HT-29 (cell line): ENCODE results near the gene MLPH. TPM values are rescaled to one million over a fixed set of nuclear protein-coding genes. Genes with fewer than 3 reads are reported as not detected.

Experiments
- DNase-seq: peaks from one replicate; pipeline ENCODE4 v3.0.0-alpha.2; 2015; ENCODE audit warnings: low spot score
- total RNA-seq: library from RNA; depleted of rRNA; stranded (reverse); fragments of >200 nt; shearing (Covaris generic); gene quantifications from 2 replicates; pipeline ENCODE4 v1.2.3, GENCODE V29; 2014

MLPH gene
- total RNA-seq, 1 experiment from 2014 or later, result 66.1 TPM

DNA sequence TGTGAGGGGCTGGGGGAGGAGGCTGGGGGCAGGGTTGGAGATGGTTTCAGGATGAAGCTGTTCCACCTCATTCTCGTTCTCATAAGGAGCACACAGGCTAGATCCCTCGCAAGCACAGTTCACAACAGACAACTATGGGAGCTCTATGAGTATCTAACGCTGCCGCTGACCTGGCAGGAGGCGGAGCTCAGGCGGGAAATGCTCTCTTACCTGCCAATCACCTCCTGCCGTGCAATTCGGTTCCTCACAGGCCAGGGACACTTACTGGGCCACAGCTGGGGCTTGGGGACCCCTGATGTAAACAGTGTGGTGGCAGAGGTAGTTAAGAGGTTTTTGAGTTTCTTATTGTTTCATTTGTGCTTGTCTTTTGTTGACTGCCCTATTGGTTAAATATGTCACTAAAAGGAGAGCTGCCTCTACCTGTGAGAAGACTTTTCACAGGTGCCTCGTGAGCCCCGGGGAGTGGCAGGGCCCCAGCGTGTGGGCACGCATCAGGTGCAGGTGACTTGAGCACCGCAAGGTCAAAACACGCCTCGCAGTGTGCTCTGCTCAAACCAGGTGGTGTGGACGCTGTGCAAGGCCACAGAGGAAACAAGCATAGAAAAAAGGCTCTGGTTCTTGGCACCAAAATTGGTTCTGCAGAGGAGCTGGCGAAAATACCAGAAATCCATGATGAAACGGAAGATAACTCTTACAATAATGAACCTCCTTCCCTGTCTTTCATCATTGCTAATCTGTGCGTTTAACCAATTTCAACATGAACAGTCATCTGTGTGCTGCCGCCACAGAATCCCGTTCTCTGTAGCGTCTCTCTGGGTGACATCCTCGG lies 10.2 kb downstream of the MLPH start:
- DNase-seq, result no peak

DNA sequence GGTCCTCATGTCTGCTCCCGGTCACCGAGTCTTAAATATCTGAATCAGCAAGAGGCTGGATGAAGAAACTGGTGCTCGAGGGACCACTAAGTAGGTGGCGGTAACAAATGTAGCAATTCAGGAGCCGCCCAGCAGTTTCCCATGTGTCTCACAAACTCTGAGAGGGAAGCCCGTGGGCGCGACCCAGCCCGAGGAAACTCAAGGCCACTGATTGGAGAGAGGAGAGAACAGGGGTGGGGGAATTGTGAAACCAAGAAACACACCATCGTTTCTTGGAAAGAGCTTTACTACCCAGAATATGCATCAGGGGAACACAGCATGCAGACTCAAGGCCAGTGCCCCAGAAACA lies 10.8 kb downstream of the MLPH start:
- no peak for DNase-seq

DNA sequence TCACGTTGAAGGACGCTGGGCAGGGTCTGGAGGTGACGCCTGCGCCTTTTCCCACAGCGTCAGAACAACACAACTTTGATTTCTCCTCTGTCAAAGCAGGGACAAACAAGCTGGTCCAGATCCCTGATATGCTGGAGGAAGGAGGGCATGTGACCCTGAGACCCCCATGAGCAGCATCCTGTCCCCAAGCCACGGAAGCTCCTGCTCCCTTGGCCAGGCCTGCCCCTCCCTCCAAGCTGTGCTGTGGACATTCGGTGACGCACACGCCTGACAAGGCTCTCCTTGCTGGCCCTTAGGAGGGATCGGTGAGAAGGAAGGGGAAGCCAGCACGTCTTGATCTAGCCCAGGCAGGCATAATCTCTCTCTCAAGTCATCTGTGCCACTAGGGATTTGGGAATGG lies 11.3 kb downstream of the MLPH start:
- no peak for DNase-seq

DNA sequence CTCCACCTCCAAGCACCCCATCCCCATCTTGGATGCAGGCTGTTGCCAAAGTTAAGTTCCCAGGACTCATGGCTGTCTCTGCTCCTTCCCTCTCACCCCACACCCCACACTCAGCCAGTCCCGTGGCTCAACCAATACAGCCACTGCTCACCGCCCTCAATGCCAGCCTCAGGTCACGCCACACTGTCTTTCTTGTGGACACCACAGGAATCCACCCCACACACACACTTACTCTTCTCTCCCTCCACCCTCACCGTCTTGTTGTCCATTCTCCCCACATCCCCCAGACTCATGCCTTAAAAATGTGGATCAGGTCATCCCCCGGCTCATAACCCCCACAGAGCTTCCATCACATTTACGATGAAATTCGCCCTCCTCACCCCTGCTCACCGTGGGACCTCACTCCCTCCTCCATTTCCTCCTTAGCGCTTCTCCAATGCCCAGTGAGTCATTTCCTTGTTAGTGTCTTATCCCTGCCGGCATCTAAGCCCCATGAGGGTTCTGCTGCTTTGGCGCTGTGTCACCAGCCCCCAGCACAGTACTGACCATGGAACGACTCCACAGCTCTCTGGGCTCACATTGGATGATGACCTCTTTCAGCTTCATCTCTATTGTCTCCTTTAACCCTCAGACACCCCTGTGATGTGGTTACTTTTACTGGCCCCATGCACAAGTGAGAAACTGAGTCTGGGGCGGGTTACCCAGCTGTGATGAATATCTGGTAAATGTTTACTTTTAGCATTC lies 13.8 kb downstream of the MLPH start:
- peak; percentile 79 for DNase-seq

DNA sequence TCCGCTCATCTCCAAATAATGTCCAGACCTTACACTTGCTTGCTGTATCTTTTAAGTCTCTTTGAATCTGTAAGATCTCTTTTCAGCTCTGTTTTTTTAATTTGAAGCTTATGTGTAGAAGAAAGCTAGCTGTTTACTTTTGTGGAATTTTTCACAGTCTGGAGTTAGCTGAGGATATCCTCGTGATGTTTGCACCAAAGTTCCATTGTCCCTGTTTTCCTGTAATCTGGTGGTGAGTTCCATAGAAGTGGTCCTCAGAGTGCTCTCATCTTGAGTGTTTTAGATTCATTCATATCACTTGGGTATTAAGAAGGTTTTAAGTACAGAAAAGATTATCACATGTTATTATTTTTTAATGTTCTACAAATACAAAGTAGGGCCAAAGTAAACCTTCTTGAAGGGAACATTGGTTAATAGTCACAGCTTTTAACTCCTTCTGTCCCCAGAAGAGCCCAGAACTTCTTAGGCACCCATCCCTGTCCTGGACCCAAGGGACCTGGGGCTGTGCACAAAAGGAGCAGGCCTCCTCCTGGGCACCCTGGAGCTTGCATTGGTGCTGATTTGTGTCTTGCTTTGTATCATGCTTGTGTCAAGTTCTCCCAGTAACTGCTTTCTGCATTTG lies 15.0 kb downstream of the MLPH start:
- DNase-seq, result no peak

DNA sequence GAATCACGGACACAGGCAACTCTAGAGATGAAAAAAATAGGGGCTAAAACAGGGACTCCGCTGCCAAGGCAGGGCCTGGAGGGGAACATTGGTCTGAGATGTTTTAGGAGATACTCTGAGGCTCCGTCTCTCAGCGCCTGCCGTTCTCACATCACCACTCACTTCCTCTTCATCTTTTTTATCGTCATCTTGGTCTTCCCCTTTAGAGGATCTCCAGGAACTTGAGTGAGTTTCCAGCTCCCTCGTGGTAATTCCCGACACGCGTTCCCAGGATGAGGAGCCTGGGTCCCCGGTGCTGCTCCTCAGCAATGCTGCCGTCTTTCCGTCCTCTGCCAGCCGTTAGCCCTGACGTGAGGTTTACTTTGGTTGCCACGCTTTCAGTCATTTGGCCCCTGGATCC lies 16.1 kb downstream of the MLPH start:
- no peak for DNase-seq

DNA sequence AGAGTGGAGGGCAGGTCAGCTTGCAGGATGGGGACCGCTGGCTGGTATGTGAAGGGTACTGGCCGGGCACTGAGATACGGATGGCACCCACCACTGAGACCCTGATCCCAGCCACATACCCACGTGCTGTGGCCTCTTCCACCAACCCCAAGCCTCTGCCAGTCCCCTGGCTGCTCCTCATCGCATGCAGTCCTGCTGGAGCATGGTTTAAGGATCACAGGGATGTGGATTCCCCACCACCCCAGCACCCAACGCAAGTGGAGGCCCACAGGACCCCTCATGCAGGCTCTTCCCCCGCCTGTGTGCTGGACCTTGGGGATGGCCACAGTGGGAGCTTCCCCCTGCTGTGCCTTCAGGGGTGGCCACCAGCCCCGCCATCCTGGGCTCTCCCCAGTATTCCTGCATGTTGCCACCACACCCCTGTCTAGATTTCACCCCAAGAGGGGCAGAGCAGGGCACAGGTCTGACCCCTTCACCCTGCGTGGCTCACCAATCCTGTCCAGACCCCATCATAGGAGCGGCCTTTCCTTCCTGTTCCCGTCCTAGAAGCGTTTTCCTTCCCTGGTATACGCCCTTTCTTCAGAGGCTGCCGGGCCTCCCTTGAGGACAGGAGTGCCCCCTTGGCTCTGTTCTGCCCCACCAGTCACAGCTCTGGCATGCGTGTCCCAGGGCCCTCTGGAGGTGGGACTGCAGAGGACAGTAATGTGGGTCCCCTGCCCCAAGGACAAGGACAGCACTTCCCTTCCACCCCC lies 18.3 kb downstream of the MLPH start:
- DNase-seq, result no peak

DNA sequence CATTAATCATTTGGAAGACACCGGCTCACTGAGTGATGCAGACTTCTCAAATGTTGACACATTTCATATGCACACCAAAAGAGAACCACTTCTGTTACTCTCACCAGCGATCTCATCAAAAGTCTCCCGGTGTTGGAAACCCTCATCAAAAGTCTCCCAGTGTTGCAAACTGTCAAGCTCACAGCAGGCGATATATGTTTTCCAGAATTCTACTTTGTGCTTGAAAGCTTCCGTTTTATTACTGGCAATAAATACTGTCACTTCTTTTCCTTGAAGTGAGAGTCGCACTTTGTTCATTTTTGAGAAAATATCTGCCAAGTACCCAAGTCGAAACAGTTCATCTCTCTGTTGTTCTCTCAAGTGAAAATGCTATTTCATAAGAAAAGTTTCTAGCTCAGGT lies 20.5 kb downstream of the MLPH start:
- DNase-seq, result no peak

DNA sequence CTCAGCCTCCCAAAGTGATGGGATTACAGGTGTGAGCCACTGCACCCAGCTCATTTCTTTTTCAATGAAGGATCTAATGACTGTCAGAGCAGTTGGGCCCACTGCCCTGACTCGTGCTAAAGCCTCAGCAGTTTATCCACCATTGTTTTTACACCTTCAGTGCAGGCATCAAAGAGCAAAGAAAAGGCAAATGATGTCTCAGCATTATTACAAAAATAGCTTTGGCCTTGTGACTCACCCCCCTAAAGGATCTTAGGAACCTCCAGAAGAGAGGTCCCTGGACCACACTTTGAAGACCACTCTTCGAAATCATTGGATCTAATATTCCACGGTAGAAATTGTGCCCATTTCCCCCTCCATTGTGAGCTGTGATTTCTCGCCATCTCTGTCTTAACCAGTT lies 21.3 kb downstream of the MLPH start:
- DNase-seq, result no peak

DNA sequence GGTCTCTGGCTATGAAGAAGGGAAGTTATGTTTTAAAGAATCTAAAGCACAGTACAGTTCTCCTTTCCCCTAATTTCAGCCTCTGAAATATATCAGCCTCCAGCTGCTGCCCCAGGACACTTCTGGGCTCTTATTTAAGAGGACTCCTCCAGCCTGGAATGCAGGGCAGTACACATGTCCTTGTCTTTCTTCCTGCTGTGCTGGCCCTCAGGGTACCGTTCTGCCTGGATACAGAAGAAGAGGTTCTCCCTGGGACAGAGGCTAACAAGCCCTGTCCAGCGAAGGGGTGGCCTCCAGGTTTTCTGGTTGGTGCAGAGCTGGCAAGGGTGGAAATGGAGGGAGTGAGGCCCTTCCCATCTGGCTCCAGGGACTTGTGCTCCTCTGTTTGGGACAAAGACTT lies 22.1 kb downstream of the MLPH start:
- no peak for DNase-seq

DNA sequence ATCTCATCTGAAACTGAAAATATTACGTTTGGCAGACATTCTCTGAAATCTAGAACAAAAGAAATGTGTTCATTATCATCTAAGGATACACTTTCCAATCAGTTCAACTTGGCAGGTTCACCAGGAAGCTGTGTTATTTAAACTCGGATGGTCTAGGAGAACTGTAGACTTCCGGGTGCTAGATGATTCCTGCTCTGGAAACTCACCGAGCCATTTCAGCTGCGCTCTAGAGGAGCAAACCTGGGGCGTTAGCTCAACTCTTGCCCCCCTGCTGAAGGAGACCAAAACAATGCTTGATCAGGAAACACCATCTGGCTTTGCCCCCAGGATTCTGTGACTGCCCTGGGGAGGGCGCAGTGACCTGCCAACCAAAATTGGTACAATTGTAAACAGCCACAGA lies 22.9 kb downstream of the MLPH start:
- DNase-seq, result no peak

DNA sequence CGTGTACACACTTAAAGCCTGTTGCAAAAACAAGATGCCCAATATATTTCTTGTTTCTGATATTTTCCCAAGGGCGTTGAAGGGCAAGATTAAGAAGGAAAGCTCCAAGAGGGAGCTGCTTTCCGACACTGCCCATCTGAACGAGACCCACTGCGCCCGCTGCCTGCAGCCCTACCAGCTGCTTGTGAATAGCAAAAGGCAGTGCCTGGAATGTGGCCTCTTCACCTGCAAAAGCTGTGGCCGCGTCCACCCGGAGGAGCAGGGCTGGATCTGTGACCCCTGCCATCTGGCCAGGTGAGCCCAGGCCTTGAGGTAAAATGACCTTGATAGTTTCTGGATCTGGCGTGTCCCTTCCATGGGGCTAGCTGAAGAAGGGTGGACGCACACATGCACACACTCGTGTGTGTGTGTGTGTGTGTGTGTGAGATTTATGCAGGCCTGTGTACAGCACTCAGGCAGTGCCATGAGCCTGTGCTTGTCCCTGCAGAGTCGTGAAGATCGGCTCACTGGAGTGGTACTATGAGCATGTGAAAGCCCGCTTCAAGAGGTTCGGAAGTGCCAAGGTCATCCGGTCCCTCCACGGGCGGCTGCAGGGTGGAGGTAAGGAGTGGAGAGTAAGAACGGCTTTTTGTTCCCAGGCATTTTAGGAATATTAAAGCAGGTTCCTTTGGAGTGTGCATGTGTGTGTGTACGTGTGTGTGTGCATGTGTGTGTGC lies 23.6 kb downstream of the MLPH start:
- DNase-seq, result no peak

DNA sequence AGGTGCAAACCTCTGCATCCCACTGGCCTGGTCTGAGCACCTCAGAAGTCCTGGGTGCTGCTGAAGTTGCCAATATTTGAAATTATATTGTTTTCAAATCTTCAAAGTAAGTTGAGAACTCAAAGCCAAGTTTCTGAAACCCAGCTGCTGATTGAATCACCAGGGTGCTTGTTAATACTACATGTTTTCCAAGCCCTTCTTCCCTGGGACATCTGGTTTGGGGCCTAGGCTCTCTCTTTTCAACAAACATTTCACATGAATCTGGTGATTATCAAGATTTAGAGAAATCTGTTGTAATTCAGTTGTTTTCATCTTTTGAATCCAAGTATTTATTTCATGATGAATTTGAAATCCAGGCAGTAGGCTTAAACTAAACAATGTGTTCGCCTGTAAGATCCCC lies 24.4 kb downstream of the MLPH start:
- DNase-seq, result no peak

DNA sequence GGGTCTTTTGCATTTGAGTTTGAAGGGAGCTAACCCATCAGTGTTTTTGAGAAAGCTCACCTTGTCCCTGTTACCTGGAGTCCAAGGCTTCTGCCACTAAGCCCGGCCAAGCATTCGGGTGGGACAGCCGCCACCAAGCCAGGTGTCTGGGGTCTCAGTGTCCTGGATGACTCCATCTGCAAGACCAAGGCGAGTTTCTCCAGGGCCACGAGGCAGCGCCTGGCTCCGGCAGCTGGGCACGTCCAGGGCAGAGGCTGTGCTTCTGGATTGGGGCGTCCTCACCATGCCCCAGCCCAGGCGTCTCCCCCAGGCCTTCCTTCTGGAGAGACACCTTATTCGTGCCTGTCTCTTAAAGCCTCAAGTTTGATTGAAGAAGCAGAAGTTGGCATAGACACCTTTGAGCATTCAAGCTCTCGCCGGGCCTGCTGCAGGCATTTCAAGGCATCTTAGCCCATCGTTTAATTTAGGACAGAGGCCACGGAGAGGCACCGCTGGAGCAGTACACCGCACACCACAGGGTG lies 24.9 kb downstream of the MLPH start:
- DNase-seq, result no peak

DNA sequence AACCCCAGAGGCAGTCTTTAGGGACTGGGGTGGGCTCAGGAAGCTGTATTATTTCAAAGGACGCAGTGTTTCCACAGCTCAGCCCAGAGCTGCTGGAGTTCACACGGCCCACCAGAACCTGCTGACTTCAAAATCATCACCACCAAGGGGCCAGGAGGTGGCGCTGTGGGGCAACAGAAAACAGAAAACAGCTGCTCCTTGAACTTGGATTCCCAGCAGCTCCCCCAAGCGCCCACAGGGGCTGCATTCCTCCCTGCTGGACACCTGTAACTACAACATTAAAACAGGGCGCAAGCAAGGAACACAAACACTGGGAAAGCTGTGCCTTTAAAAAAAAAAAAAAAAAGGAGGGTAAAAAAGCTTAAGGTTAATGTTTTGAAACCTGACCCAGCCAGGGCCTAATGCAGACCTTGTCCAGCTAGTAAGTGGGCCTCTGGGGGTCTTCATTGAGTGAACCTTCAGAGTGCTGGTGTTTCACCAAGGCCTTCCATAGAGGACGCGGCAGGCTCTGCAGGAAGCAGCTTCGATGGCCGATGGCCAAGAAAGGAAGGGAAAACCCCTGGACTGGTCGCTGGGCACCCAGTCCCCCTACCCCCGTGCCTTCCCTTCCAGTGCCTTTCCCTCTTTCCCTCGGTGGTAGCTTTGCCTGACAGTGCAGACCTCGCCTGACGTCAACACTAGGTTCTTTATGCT lies 25.9 kb downstream of the MLPH start:
- peak; percentile 94 for DNase-seq

DNA sequence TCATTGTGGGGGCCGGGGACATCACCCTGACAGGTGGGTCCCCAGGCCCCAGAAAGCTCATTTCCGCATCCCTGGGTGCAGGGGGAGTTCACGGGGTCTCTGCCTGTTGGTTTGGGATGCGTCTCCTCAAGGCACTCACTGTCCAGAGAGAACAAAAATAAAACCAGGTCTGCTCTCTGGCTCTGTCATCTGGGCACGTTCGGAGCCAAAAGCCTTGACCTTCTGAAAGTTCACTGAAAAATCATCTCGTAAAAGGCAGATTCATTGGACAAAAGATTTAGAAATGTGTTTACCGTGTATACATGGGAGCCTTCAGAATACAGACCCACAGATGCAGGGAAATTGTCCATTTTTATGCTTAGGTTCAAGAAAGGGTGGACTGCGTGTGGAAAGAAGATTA lies 26.6 kb downstream of the MLPH start:
- DNase-seq, result no peak

DNA sequence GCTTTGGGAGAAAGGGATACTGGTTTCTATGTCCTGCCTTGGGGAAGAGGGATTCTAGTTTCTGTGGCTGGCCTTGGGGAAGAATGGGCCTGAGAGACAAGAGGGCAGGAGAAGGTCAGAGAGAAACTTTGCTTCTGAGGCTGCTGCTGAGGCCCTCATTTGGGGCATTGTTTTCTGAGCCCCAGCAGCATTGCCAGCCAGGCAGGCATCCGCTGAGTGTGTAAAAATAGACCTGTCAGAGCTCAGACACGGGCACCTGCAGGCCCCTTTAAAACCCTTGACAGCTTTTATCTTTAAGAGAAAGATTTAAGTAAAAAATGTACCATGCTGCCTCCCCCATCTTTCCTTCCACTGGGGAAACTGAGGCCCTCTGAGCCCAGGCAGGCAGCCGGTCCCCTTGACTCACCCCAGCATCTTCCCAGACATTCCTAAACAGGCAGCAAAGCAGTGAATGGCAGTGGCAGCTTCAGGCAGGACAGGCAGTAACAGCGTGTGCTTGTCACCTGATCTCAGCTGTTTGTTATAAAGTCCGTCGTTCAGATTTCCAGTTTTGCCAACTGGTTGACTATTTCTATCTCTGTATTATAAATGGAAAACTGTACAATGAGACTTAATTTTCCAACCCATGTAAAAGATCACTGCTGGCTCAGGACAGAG lies 27.6 kb downstream of the MLPH start:
- DNase-seq, result no peak

DNA sequence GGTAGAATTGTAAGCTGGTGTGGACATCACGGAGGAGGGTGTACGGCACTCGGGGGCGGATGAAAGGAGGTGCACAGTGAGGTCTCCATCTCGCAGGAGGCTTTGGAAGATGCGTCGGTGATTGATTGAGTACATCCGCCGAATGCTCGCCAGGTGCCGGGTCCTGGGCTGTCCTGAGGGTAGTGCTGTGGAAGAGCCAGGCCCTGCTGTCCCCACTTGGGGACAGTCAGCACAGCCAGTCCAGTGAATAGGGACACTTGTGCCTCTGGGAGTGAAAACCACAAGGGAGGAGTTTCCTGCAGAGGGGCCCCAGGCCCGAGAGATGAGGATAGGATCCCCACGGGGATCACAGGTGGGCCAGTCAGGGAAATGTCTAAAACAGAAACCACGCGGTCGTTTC lies 28.1 kb downstream of the MLPH start:
- DNase-seq, result no peak

DNA sequence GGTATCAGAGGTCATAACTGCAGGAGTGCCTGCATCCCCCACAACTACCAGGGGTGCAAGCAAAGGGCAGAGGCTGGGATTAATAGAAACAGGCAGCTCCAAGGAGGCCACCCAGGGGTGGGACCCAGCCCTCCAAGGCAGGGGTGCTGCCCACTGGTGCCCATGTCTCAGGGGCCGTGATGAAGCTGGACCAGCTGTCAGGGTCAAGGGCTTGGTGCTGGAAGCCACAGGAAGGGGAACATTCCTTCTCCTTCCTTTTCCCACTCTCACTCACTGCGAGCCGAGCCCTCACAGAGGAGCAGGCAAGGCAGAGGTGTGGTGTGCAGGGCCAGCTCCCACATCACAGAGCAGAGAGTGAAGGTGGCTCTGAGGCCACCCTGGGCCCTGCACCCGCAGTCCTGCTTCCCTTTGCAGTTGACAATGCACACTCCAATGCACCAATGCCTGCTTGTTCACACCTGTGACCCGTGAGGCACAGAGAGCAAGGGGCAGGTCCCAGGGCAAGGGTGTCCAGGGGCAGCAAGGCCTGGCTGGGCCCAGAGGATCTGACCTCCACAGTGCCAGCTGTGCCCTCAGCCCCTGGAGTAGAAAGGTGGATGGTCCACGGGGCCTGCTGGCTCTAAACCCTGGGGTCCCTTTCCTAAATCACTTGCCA lies 28.7 kb downstream of the MLPH start:
- no peak for DNase-seq

DNA sequence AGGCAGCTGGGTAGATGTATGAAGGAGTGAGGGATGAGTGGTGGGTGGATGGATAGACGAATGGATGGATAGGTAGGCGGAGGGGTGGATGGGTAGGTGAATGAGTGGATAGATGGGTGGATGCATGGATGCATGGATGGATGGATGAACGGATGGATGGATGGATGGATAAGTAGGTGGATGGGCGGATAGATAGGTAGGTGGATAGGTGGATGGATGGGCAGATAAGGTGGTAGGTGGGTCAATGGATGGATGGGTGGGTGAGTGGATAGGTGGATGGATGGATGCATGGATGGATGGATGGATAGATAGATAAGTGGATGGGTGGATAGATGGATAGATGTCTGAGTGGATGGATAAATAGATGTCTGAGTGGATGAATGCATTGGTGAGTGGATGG lies 30.1 kb downstream of the MLPH start:
- DNase-seq, result no peak
